ENCODE results near the gene MOB4. TPM values are rescaled to one million over a fixed set of nuclear protein-coding genes. Genes with fewer than 3 reads are reported as not detected.

The MOB4 gene
- polyA plus RNA-seq (2013, experiment 1 of 2): 29.7 TPM
- polyA plus RNA-seq (2013, experiment 2 of 2): 36.0 TPM

GRCh38 chr2:197515739-197516392 is at the start of gene MOB4:
Gene MOB4, plus strand, starts transcription at chr2:197516066. Its CDS starts 21 bp downstream, at chr2:197516087.
- H3K4ac ChIP-seq (ENCODE audit: low read depth in 1 of 2, low read length in 2 of 2): peak within 1 kb of the TSS; percentile 77 to 99
- H3K9ac ChIP-seq (ENCODE audit: low read length): peak within 1 kb of the TSS; percentile 96
- H3K23ac ChIP-seq (ENCODE audit: low read length in 2 of 2): peak within 1 kb of the TSS; percentile 69 to 94
- H3K36me3 ChIP-seq (ENCODE audit: control insufficient read depth in 1 of 2, insufficient read depth in 2 of 2, low read depth in 1 of 2, low read length in 2 of 2): peaks cover 0 to 5% of the 10 kb centered on the region in 2 experiments
- peak within 1 kb of the TSS in 1 of 2 experiments; percentile 100 for H3K14ac ChIP-seq (ENCODE audit: low read length in 2 of 2)
- peak within 1 kb of the TSS; percentile 96 for H2BK5ac ChIP-seq (ENCODE audit: low read depth, low read length, poor library complexity, severe bottlenecking)
- H2BK12ac ChIP-seq (ENCODE audit: low read length in 2 of 2): peak within 1 kb of the TSS in 1 of 2 experiments; percentile 61
- peaks cover 1% of the 10 kb centered on the region for H3K4me1 ChIP-seq (ENCODE audit: control insufficient read depth, insufficient read depth, low read depth, low read length)
- H2AFZ ChIP-seq (ENCODE audit: low read depth, low read length): peak within 1 kb of the TSS; percentile 91
- H2BK15ac ChIP-seq (ENCODE audit: low read depth, poor library complexity, severe bottlenecking): peak within 1 kb of the TSS; percentile 74
- under 1% methylated on average over 59 of the region's 66 CpGs for WGBS
- H4K8ac ChIP-seq (ENCODE audit: low read length): peak within 1 kb of the TSS; percentile 95
- H3K27me3 ChIP-seq (ENCODE audit: control insufficient read depth in 1 of 2, insufficient read depth in 1 of 2, low read length in 2 of 2): no peaks in the 10 kb centered on the region
- H2AK5ac ChIP-seq (ENCODE audit: low read length, severe bottlenecking): peak within 1 kb of the TSS; percentile 59
- DNase-seq: peak; percentile 96
- peak within 1 kb of the TSS; percentile 71 for H2BK120ac ChIP-seq (ENCODE audit: low read depth, low read length)
- H3K4me3 ChIP-seq (ENCODE audit: insufficient read depth in 1 of 2, low read depth in 1 of 2, low read length in 2 of 2): peak within 1 kb of the TSS; percentile 96 to 99
- H3K9me3 ChIP-seq (ENCODE audit: control insufficient read depth, low read length): no peaks in the 10 kb centered on the region
- peak within 1 kb of the TSS; percentile 98 for H3K4me2 ChIP-seq (ENCODE audit: low read length, poor library complexity, severe bottlenecking)
- peak within 1 kb of the TSS; percentile 94 for H4K91ac ChIP-seq (ENCODE audit: low read length)
- peak within 1 kb of the TSS; percentile 97 to 100 for H3K18ac ChIP-seq (ENCODE audit: low read depth in 1 of 2, low read length in 2 of 2)
- peak within 1 kb of the TSS; percentile 85 for H3K27ac ChIP-seq (ENCODE audit: low read length, poor library complexity, severe bottlenecking)
- peaks cover 1% of the 10 kb centered on the region for H3K79me1 ChIP-seq (replicated peaks; ENCODE audit: low read length, poor library complexity, severe bottlenecking)

- peaks cover 29% of the 10 kb centered on the region for H3K79me1 ChIP-seq (replicated peaks; ENCODE audit: low read length, poor library complexity, severe bottlenecking)
- H3K14ac ChIP-seq (ENCODE audit: low read length in 2 of 2): no peak overlapping the region
- H3K27me3 ChIP-seq (ENCODE audit: control insufficient read depth in 1 of 2, insufficient read depth in 1 of 2, low read length in 2 of 2): no peaks in the 10 kb centered on the region
- no peak overlapping the region for H2BK120ac ChIP-seq (ENCODE audit: low read depth, low read length)
- no peak overlapping the region for H3K23ac ChIP-seq (ENCODE audit: low read length in 2 of 2)
- no peak overlapping the region for H4K8ac ChIP-seq (ENCODE audit: low read length)
- H3K9ac ChIP-seq (ENCODE audit: low read length): no peak overlapping the region
- H3K4me1 ChIP-seq (ENCODE audit: control insufficient read depth, insufficient read depth, low read depth, low read length): no peaks in the 10 kb centered on the region
- no peak overlapping the region for H3K4me2 ChIP-seq (ENCODE audit: low read length, poor library complexity, severe bottlenecking)
- no peak overlapping the region for H2BK12ac ChIP-seq (ENCODE audit: low read length in 2 of 2)
- no peak overlapping the region for H2BK5ac ChIP-seq (ENCODE audit: low read depth, low read length, poor library complexity, severe bottlenecking)
- H3K27ac ChIP-seq (ENCODE audit: low read length, poor library complexity, severe bottlenecking): no peak overlapping the region
- H3K36me3 ChIP-seq (ENCODE audit: control insufficient read depth in 1 of 2, insufficient read depth in 2 of 2, low read depth in 1 of 2, low read length in 2 of 2): peaks cover 47 to 94% of the 10 kb centered on the region in 2 experiments
- DNase-seq: no peak
- WGBS: 98% methylated on average over 4 of the region's 5 CpGs
- no peak overlapping the region for H4K91ac ChIP-seq (ENCODE audit: low read length)
- no peaks in the 10 kb centered on the region for H3K9me3 ChIP-seq (ENCODE audit: control insufficient read depth, low read length)
- no peak overlapping the region for H3K4me3 ChIP-seq (ENCODE audit: insufficient read depth in 1 of 2, low read depth in 1 of 2, low read length in 2 of 2)
- H3K4ac ChIP-seq (ENCODE audit: low read depth in 1 of 2, low read length in 2 of 2): no peak overlapping the region
- H3K18ac ChIP-seq (ENCODE audit: low read depth in 1 of 2, low read length in 2 of 2): no peak overlapping the region
- no peak overlapping the region for H2AK5ac ChIP-seq (ENCODE audit: low read length, severe bottlenecking)
- no peak overlapping the region for H2BK15ac ChIP-seq (ENCODE audit: low read depth, poor library complexity, severe bottlenecking)
- no peak overlapping the region for H2AFZ ChIP-seq (ENCODE audit: low read depth, low read length)
These were observed 43.7 kb upstream of the MOB4 start for GRCh38 chr2:197472166-197472565.

GRCh38 chr2:197477797-197478196 is 38.1 kb upstream of the MOB4 start:
- no peak for DNase-seq
- H2BK5ac ChIP-seq (ENCODE audit: low read depth, low read length, poor library complexity, severe bottlenecking): no peak overlapping the region
- no peak overlapping the region for H2AFZ ChIP-seq (ENCODE audit: low read depth, low read length)
- H2BK15ac ChIP-seq (ENCODE audit: low read depth, poor library complexity, severe bottlenecking): no peak overlapping the region
- H2BK12ac ChIP-seq (ENCODE audit: low read length in 2 of 2): no peak overlapping the region
- H3K14ac ChIP-seq (ENCODE audit: low read length in 2 of 2): no peak overlapping the region
- H4K8ac ChIP-seq (ENCODE audit: low read length): no peak overlapping the region
- peaks cover 15% of the 10 kb centered on the region for H3K79me1 ChIP-seq (replicated peaks; ENCODE audit: low read length, poor library complexity, severe bottlenecking)
- no peak overlapping the region for H3K27ac ChIP-seq (ENCODE audit: low read length, poor library complexity, severe bottlenecking)
- no peak overlapping the region for H3K4me3 ChIP-seq (ENCODE audit: insufficient read depth in 1 of 2, low read depth in 1 of 2, low read length in 2 of 2)
- 97% methylated on average over 3 of the region's 3 CpGs for WGBS
- no peaks in the 10 kb centered on the region for H3K27me3 ChIP-seq (ENCODE audit: control insufficient read depth in 1 of 2, insufficient read depth in 1 of 2, low read length in 2 of 2)
- H3K18ac ChIP-seq (ENCODE audit: low read depth in 1 of 2, low read length in 2 of 2): no peak overlapping the region
- H2AK5ac ChIP-seq (ENCODE audit: low read length, severe bottlenecking): no peak overlapping the region
- no peak overlapping the region for H2BK120ac ChIP-seq (ENCODE audit: low read depth, low read length)
- H3K4ac ChIP-seq (ENCODE audit: low read depth in 1 of 2, low read length in 2 of 2): no peak overlapping the region
- no peak overlapping the region for H4K91ac ChIP-seq (ENCODE audit: low read length)
- H3K4me2 ChIP-seq (ENCODE audit: low read length, poor library complexity, severe bottlenecking): no peak overlapping the region
- H3K9me3 ChIP-seq (ENCODE audit: control insufficient read depth, low read length): peaks cover 6% of the 10 kb centered on the region
- H3K4me1 ChIP-seq (ENCODE audit: control insufficient read depth, insufficient read depth, low read depth, low read length): no peaks in the 10 kb centered on the region
- peaks cover 41 to 84% of the 10 kb centered on the region in 2 experiments for H3K36me3 ChIP-seq (ENCODE audit: control insufficient read depth in 1 of 2, insufficient read depth in 2 of 2, low read depth in 1 of 2, low read length in 2 of 2)
- no peak overlapping the region for H3K9ac ChIP-seq (ENCODE audit: low read length)
- no peak overlapping the region for H3K23ac ChIP-seq (ENCODE audit: low read length in 2 of 2)

- Histone ChIP-seq H3K9ac (ENCODE audit: low read length) (no peak overlapping the region), H3K23ac (ENCODE audit: low read length in 2 of 2) (no peak overlapping the region), H3K27me3 (ENCODE audit: control insufficient read depth in 1 of 2, insufficient read depth in 1 of 2, low read length in 2 of 2) (no peaks in the 10 kb centered on the region), H3K4me3 (ENCODE audit: insufficient read depth in 1 of 2, low read depth in 1 of 2, low read length in 2 of 2) (no peak overlapping the region), H3K4me1 (ENCODE audit: control insufficient read depth, insufficient read depth, low read depth, low read length) (no peaks in the 10 kb centered on the region), H3K9me3 (ENCODE audit: control insufficient read depth, low read length) (peaks cover 19% of the 10 kb centered on the region), H4K8ac (ENCODE audit: low read length) (no peak overlapping the region), H3K4ac (ENCODE audit: low read depth in 1 of 2, low read length in 2 of 2) (no peak overlapping the region), H3K27ac (ENCODE audit: low read length, poor library complexity, severe bottlenecking) (no peak overlapping the region), H2BK12ac (ENCODE audit: low read length in 2 of 2) (no peak overlapping the region), H3K4me2 (ENCODE audit: low read length, poor library complexity, severe bottlenecking) (no peak overlapping the region), H3K14ac (ENCODE audit: low read length in 2 of 2) (no peak overlapping the region), H3K18ac (ENCODE audit: low read depth in 1 of 2, low read length in 2 of 2) (no peak overlapping the region), H2BK5ac (ENCODE audit: low read depth, low read length, poor library complexity, severe bottlenecking) (no peak overlapping the region), H3K36me3 (ENCODE audit: control insufficient read depth in 1 of 2, insufficient read depth in 2 of 2, low read depth in 1 of 2, low read length in 2 of 2) (peaks cover 49 to 76% of the 10 kb centered on the region in 2 experiments), H2AK5ac (ENCODE audit: low read length, severe bottlenecking) (no peak overlapping the region), H2AFZ (ENCODE audit: low read depth, low read length) (no peak overlapping the region), H3K79me1 (replicated peaks; ENCODE audit: low read length, poor library complexity, severe bottlenecking) (peaks cover 11% of the 10 kb centered on the region), H4K91ac (ENCODE audit: low read length) (no peak overlapping the region), H2BK120ac (ENCODE audit: low read depth, low read length) (no peak overlapping the region), H2BK15ac (ENCODE audit: low read depth, poor library complexity, severe bottlenecking) (no peak overlapping the region)
- WGBS: 95% methylated on average over 8 of the region's 9 CpGs
- DNase-seq: no peak
These were observed 35.5 kb upstream of the MOB4 start for GRCh38 chr2:197480165-197481036.
